Measurements from ENCODE around the gene FIGN. TPM values are rescaled to one million over a fixed set of nuclear protein-coding genes. Genes with fewer than 3 reads are reported as not detected.

The FIGN gene
- total and polyA plus RNA-seq, 2 of the 4 experiments (the other 2 are of a cell fraction): 0.77 to 0.90 TPM

DNA sequence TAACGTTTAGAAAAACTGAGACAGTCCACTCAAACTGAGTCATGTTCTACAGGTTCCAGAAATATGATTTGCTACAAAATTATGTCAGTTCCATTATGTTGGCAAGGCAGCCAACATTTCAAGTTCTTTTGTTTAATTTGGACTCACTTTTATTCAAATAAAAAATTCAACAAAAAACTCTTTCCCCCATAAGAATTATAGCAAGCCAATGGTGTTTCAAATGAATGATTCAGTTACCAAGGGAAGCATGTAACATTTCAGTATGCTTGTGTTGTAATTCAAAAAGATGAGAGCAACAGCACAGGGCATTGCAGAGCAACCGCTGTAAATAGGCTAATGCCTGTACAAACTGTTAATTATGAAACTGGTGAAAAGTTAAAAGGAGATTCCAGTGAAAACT lies 140.8 kb downstream of the FIGN start:
- Histone ChIP-seq H4K8ac (ENCODE audit: low read depth in 2 of 2, low read length in 2 of 2) (no peak overlapping the region), H3K14ac (replicated peaks; ENCODE audit: low read depth, low read length) (no peak overlapping the region), H3K9ac (ENCODE audit: low read depth, low read length) (no peak overlapping the region), H3K4me1 (ENCODE audit: control insufficient read depth, insufficient read depth, low read length) (no peaks in the 10 kb centered on the region), H2BK120ac (ENCODE audit: low read depth, low read length) (no peak overlapping the region), H3K9me3 (ENCODE audit: control insufficient read depth, insufficient read depth, low read length) (no peaks in the 10 kb centered on the region), H3K27ac (ENCODE audit: insufficient read depth, low read length) (no peak overlapping the region), H3K36me3 (ENCODE audit: control insufficient read depth, insufficient read depth, low read length) (no peaks in the 10 kb centered on the region), H3K4me3 (ENCODE audit: insufficient read depth, low read depth, low read length) (no peak overlapping the region), H3K9me1 (ENCODE audit: insufficient read depth, low read length) (no peaks in the 10 kb centered on the region), H3K4ac (ENCODE audit: low read depth, low read length) (no peak overlapping the region), H2AK9ac (replicated peaks; ENCODE audit: low read depth, low read length, poor library complexity) (no peak overlapping the region), H2BK20ac (ENCODE audit: low read depth, low read length) (no peak overlapping the region), H2BK15ac (ENCODE audit: low read depth, low read length) (no peak overlapping the region), H2AFZ (replicated peaks; ENCODE audit: low read length, poor library complexity) (no peak overlapping the region), H3K27me3 (ENCODE audit: control insufficient read depth, insufficient read depth, low read length) (no peaks in the 10 kb centered on the region), H3K23ac (ENCODE audit: low read depth, low read length) (no peak overlapping the region), H3K18ac (ENCODE audit: low read depth, low read length) (no peak overlapping the region), H3K79me1 (ENCODE audit: low read depth in 1 of 2, low read length in 2 of 2) (no peaks in the 10 kb centered on the region), H4K20me1 (ENCODE audit: insufficient read depth, low read length) (no peaks in the 10 kb centered on the region), H3K4me2 (ENCODE audit: low read depth, low read length) (no peak overlapping the region), H3K56ac (ENCODE audit: extremely low read depth, insufficient read depth, low read length) (no peak overlapping the region), H2BK5ac (ENCODE audit: low read depth, low read length, poor library complexity, severe bottlenecking) (no peak overlapping the region), H4K5ac (ENCODE audit: low read depth, low read length) (no peak overlapping the region), H4K91ac (ENCODE audit: insufficient read depth, low read depth, low read length) (no peak overlapping the region), H2AK5ac (ENCODE audit: low read depth, low read length) (no peak overlapping the region)
- ATAC-seq (ENCODE audit: low read depth) (no peak), DNase-seq (peak; percentile 4)
- in situ Hi-C loops (cut with MboI; ENCODE audit: low sequenced_read_pairs): no loop called here
- CTCF ChIA-PET: no interaction called here
- dilution Hi-C loops (cut with HindIII; ENCODE audit: low sequenced_read_pairs, unreplicated experiment): no loop called here
- TF ChIP-seq POLR2A (IDR thresholded peaks at IDR 0.05; ENCODE audit: low read depth, low read length) (no peak), MAFK (IDR thresholded peaks at IDR 0.05; ENCODE audit: low read depth, low read length) (no peak)
- WGBS, 2 experiments (ENCODE audit: extremely low coverage in 2 of 2, insufficient read length in 1 of 2): 80% methylated on average over 1 of the region's 2 CpGs; no CpG with 5 or more reads in 1 of the 2 experiments
- BruUV-seq (replicated peaks): no TSS peak
- intact Hi-C loops (cut with micrococcal nuclease): no loop called here
- POLR2A ChIA-PET (ENCODE audit: unreplicated experiment): no interaction called here

Measured in IMR-90 (cell line).